HepG2 (cell line): Measurements from ENCODE around the gene LCK. TPM values are rescaled to one million over a fixed set of nuclear protein-coding genes. Genes with fewer than 3 reads are reported as not detected.

ENCODE experiments used
- AHR ChIP-seq: IDR thresholded peaks from 2 replicates; pipeline ENCODE4 v1.6.1; 2018; ENCODE audit warnings: missing genetic modification reagents, missing compliant biosample characterization
- FOXM1 ChIP-seq: sonication (generic); formaldehyde crosslinking; IDR thresholded peaks from 2 replicates; pipeline ENCODE4 v1.5.0; 2020; ENCODE audit warnings: missing genetic modification reagents
- HMG20A ChIP-seq: IDR thresholded peaks from 2 replicates; pipeline ENCODE4 v1.6.1; 2016; ENCODE audit warnings: borderline replicate concordance
- KDM5A ChIP-seq: fragments of 200-600 bp; sonication (generic); IDR thresholded peaks from 2 replicates; pipeline ENCODE4 v1.7.0; 2018; ENCODE audit warnings: antibody characterized with exemption, mild to moderate bottlenecking, low read length, borderline replicate concordance
- MTF1 ChIP-seq: sonication (generic); formaldehyde crosslinking; IDR thresholded peaks from 2 replicates; pipeline ENCODE4 v1.5.0; 2020; ENCODE audit warnings: missing genetic modification reagents
- MXI1 ChIP-seq: IDR thresholded peaks from 3 replicates; pipeline ENCODE4 v1.6.1; 2012; ENCODE audit warnings: low read depth, low read length, inconsistent platforms, borderline replicate concordance
- PPARG ChIP-seq: conservative IDR thresholded peaks from 2 replicates; pipeline ENCODE4 v1.6.1; 2016; ENCODE audit warnings: missing biosample characterization, missing genetic modification reagents
- RBM39 ChIP-seq: fragments of 200-400 bp; formaldehyde crosslinking; IDR thresholded peaks from one replicate; pipeline ENCODE4 v1.6.1; 2018; ENCODE audit warnings: antibody characterized with exemption, mild to moderate bottlenecking, low read depth, low read length; ENCODE audit not compliant: poor library complexity, severe bottlenecking
- TEAD2 ChIP-seq: sonication (generic); formaldehyde crosslinking; IDR thresholded peaks from 2 replicates; pipeline ENCODE4 v1.9.0; 2021; ENCODE audit warnings: missing genetic modification reagents
- ZBTB21 ChIP-seq: sonication (generic); formaldehyde crosslinking; IDR thresholded peaks from 2 replicates; pipeline ENCODE4 v1.4.0; 2020; ENCODE audit warnings: missing genetic modification reagents
- ZBTB7A ChIP-seq: sonication (generic); formaldehyde crosslinking; IDR thresholded peaks from 2 replicates; pipeline ENCODE4 v1.8.0; 2022; ENCODE audit warnings: mild to moderate bottlenecking, missing genetic modification reagents
- ZFP1 ChIP-seq: IDR thresholded peaks from 2 replicates; pipeline ENCODE4 v1.6.1; 2016
- ZMYM3 ChIP-seq: sonication (generic); formaldehyde crosslinking; IDR thresholded peaks from 2 replicates; pipeline ENCODE4 v1.5.1; 2020; ENCODE audit warnings: mild to moderate bottlenecking, missing genetic modification reagents
- ZNF547 ChIP-seq: sonication (generic); formaldehyde crosslinking; IDR thresholded peaks from 2 replicates; pipeline ENCODE4 v1.5.1; 2020; ENCODE audit warnings: mild to moderate bottlenecking, missing genetic modification reagents
- ZNF629 ChIP-seq: sonication (generic); formaldehyde crosslinking; conservative IDR thresholded peaks from 2 replicates; pipeline ENCODE4 v1.5.0; 2020; ENCODE audit warnings: missing genetic modification reagents
- ZNF672 ChIP-seq: sonication (generic); formaldehyde crosslinking; IDR thresholded peaks from 2 replicates; pipeline ENCODE4 v1.8.1; 2022; ENCODE audit warnings: missing genetic modification reagents
- ZNF7 ChIP-seq: IDR thresholded peaks from 2 replicates; pipeline ENCODE4 v1.6.1; 2016; ENCODE audit warnings: missing biosample characterization, missing genetic modification reagents
- ZNF850 ChIP-seq: sonication (generic); formaldehyde crosslinking; conservative IDR thresholded peaks from 2 replicates; pipeline ENCODE4 v1.9.0; 2021; ENCODE audit warnings: mild to moderate bottlenecking, missing genetic modification reagents
- polyA plus RNA-seq, 8 experiments: library from polyadenylated mRNA; depleted of rRNA in 3 of 8; stranded (reverse) in 7 of 8; unstranded in 1 of 8; fragments of >200 nt; fragmentation: Illumina TruSeq in 4 of 8; extraction: Trizol in 4 of 8; gene quantifications; 2 replicates each; pipeline versions ENCODE4 v1.2.1 to v1.2.3, GENCODE V29; 2011 to 2016; ENCODE audit warnings: low read depth in 4 of 8, missing spikeins in 1 of 8, mixed read lengths in 1 of 8; ENCODE audit not compliant: insufficient read depth in 1 of 8
- total RNA-seq, 5 experiments: library from RNA; depleted of rRNA; stranded (reverse); fragments of >200 nt; fragmentation: Illumina TruSeq; extraction: Trizol; gene quantifications; 2 replicates each; pipeline ENCODE4 v1.2.3, GENCODE V29; 2016; ENCODE audit warnings: low read depth in 1 of 5
- TF ChIP-seq, protein P1 (sequence below): sonication (generic); formaldehyde crosslinking; IDR thresholded peaks from 2 replicates; pipeline ENCODE4 v1.8.0; 2022; ENCODE audit warnings: missing genetic modification reagents, mild to moderate bottlenecking, moderate library complexity, borderline replicate concordance
- TF ChIP-seq, protein P2 (sequence below): sonication (generic); formaldehyde crosslinking; IDR thresholded peaks from 2 replicates; pipeline ENCODE4 v1.4.0; 2020; ENCODE audit warnings: missing genetic modification reagents
- TF ChIP-seq, protein P3 (sequence below): sonication (generic); formaldehyde crosslinking; IDR thresholded peaks from 2 replicates; pipeline ENCODE4 v1.4.0; 2020; ENCODE audit warnings: missing genetic modification reagents

LCK gene
- total and polyA plus RNA-seq, 2 of the 13 experiments (the other 11 are each of a cell fraction or from before 2014, with no cell fraction given) = 0.93 to 1.8 TPM

DNA sequence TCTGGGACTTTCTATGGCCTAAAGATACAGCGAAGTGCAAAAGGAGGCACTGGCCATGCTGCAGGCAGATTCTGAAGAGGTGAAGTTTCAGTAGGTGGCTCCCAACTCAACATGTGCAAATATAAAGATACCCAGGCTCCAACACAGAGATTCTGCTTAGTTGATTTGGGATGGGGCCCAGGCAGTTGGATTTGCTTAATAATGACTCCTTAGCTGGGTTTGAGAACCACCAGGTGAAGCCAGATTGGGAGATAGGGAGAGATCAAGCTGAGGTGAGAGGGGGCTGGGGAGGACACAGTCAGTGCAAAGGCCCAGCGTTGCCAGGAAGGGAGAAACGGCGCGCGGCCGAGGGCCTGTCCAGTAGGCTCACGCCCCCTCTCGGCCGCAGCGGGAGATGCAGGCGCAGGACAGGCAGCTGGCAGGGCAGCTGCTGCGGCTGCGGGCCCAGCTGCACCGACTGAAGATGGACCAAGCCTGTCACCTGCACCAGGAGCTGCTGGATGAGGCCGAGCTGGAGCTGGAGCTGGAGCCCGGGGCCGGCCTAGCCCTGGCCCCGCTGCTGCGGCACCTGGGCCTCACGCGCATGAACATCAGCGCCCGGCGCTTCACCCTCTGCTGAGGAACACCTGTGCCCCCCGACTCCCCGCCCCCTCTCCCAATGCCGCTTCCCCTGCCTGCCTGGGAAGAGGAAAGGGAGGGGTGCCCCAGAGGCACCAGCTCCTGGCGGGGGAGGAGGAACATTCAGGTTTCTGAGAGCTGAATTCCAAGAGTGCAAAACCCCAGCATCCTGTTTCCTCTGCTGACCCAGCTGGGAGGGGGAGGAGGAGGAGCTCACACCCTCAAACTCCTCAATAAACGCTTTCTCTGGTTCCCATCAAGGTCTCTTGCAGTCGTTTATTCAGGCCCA lies 2.8 kb upstream of the LCK start (continued):
- TF ChIP-seq, protein P1, sequence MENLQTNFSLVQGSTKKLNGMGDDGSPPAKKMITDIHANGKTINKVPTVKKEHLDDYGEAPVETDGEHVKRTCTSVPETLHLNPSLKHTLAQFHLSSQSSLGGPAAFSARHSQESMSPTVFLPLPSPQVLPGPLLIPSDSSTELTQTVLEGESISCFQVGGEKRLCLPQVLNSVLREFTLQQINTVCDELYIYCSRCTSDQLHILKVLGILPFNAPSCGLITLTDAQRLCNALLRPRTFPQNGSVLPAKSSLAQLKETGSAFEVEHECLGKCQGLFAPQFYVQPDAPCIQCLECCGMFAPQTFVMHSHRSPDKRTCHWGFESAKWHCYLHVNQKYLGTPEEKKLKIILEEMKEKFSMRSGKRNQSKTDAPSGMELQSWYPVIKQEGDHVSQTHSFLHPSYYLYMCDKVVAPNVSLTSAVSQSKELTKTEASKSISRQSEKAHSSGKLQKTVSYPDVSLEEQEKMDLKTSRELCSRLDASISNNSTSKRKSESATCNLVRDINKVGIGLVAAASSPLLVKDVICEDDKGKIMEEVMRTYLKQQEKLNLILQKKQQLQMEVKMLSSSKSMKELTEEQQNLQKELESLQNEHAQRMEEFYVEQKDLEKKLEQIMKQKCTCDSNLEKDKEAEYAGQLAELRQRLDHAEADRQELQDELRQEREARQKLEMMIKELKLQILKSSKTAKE (CRISPR knock-in tag) = peak; percentile 56; the same call in 1 of the 2 replicates
- TF ChIP-seq ZBTB21 (CRISPR knock-in tag) (no peak), AHR (CRISPR knock-in tag) (no peak), ZNF629 (peak; percentile 18; the same call in 1 of the 2 replicates), ZFP1 (CRISPR knock-in tag) (no peak), HMG20A (no peak), ZMYM3 (CRISPR knock-in tag) (peak; percentile 99), ZNF672 (CRISPR knock-in tag) (no peak), MXI1 (peak; percentile 55; the same call in 1 of the 3 replicates), ZBTB7A (CRISPR knock-in tag) (peak; percentile 57; the same call in 1 of the 2 replicates), PPARG (CRISPR knock-in tag) (0 out of 2 replicates have a peak, but pooled peaks have one; percentile 33), ZNF850 (CRISPR knock-in tag) (no peak), MTF1 (no peak), ZNF7 (CRISPR knock-in tag) (peak; percentile 95), FOXM1 (CRISPR knock-in tag) (no peak), TEAD2 (CRISPR knock-in tag) (no peak), ZNF547 (CRISPR knock-in tag) (no peak), KDM5A (no peak), RBM39 (peak; percentile 71)
- TF ChIP-seq, protein P2, sequence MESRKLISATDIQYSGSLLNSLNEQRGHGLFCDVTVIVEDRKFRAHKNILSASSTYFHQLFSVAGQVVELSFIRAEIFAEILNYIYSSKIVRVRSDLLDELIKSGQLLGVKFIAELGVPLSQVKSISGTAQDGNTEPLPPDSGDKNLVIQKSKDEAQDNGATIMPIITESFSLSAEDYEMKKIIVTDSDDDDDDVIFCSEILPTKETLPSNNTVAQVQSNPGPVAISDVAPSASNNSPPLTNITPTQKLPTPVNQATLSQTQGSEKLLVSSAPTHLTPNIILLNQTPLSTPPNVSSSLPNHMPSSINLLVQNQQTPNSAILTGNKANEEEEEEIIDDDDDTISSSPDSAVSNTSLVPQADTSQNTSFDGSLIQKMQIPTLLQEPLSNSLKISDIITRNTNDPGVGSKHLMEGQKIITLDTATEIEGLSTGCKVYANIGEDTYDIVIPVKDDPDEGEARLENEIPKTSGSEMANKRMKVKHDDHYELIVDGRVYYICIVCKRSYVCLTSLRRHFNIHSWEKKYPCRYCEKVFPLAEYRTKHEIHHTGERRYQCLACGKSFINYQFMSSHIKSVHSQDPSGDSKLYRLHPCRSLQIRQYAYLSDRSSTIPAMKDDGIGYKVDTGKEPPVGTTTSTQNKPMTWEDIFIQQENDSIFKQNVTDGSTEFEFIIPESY (CRISPR knock-in tag) = peak; percentile 39; the same call in 1 of the 2 replicates
- TF ChIP-seq, protein P3, sequence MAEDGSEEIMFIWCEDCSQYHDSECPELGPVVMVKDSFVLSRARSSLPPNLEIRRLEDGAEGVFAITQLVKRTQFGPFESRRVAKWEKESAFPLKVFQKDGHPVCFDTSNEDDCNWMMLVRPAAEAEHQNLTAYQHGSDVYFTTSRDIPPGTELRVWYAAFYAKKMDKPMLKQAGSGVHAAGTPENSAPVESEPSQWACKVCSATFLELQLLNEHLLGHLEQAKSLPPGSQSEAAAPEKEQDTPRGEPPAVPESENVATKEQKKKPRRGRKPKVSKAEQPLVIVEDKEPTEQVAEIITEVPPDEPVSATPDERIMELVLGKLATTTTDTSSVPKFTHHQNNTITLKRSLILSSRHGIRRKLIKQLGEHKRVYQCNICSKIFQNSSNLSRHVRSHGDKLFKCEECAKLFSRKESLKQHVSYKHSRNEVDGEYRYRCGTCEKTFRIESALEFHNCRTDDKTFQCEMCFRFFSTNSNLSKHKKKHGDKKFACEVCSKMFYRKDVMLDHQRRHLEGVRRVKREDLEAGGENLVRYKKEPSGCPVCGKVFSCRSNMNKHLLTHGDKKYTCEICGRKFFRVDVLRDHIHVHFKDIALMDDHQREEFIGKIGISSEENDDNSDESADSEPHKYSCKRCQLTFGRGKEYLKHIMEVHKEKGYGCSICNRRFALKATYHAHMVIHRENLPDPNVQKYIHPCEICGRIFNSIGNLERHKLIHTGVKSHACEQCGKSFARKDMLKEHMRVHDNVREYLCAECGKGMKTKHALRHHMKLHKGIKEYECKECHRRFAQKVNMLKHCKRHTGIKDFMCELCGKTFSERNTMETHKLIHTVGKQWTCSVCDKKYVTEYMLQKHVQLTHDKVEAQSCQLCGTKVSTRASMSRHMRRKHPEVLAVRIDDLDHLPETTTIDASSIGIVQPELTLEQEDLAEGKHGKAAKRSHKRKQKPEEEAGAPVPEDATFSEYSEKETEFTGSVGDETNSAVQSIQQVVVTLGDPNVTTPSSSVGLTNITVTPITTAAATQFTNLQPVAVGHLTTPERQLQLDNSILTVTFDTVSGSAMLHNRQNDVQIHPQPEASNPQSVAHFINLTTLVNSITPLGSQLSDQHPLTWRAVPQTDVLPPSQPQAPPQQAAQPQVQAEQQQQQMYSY (CRISPR knock-in tag) = no peak
